ENCODE data around the gene KLHL26. TPM values are rescaled to one million over a fixed set of nuclear protein-coding genes. Genes with fewer than 3 reads are reported as not detected.

Gene KLHL26
- total RNA-seq, 1 experiment from 2014 or later: 3.6 TPM

- DNase-seq (ENCODE audit: low read depth): no peak
Observed at GRCh38 chr19:18612772-18613588, 23.8 kb upstream of the KLHL26 start, which contains the start of gene TMEM59L. Gene TMEM59L (plus strand): TSS chr19:18612870. CDS start chr19:18612959, 89 bp downstream.

GRCh38 chr19:18613589-18614234 is 23.1 kb upstream of the KLHL26 start:
- DNase-seq (ENCODE audit: low read depth): no peak

- DNase-seq (ENCODE audit: low read depth): no peak
Observed at GRCh38 chr19:18616023-18616422, 20.8 kb upstream of the KLHL26 start.

- no peak for DNase-seq (ENCODE audit: low read depth)
Observed at GRCh38 chr19:18617562-18617961, 19.3 kb upstream of the KLHL26 start.

GRCh38 chr19:18618236-18618635 is 18.6 kb upstream of the KLHL26 start:
- no peak for DNase-seq (ENCODE audit: low read depth)

- DNase-seq (ENCODE audit: low read depth): no peak
Observed at GRCh38 chr19:18620311-18620710, 16.5 kb upstream of the KLHL26 start.

GRCh38 chr19:18620902-18621301 is 15.9 kb upstream of the KLHL26 start:
- DNase-seq (ENCODE audit: low read depth): no peak

- DNase-seq (ENCODE audit: low read depth): no peak
Observed at GRCh38 chr19:18626906-18627305, 9.9 kb upstream of the KLHL26 start.

- DNase-seq (ENCODE audit: low read depth): no peak
Observed at GRCh38 chr19:18629166-18630088, 7.4 kb upstream of the KLHL26 start.

- no peak for DNase-seq (ENCODE audit: low read depth)
Observed at GRCh38 chr19:18633321-18633720, 3.5 kb upstream of the KLHL26 start.

- DNase-seq (ENCODE audit: low read depth): no peak
Observed at GRCh38 chr19:18634612-18635297, 2.1 kb upstream of the KLHL26 start.

GRCh38 chr19:18635831-18636182 is 1.0 kb upstream of the KLHL26 start:
- DNase-seq (ENCODE audit: low read depth): no peak

- peak; percentile 93 for DNase-seq (ENCODE audit: low read depth)
Observed at GRCh38 chr19:18636183-18636968, 452 bp upstream of the KLHL26 start.

GRCh38 chr19:18637673-18638630 is 1.1 kb downstream of the KLHL26 start:
- no peak for DNase-seq (ENCODE audit: low read depth)

GRCh38 chr19:18639706-18640243 is 2.9 kb downstream of the KLHL26 start:
- DNase-seq (ENCODE audit: low read depth): no peak

GRCh38 chr19:18644196-18645034 is 7.6 kb downstream of the KLHL26 start:
- DNase-seq (ENCODE audit: low read depth): no peak

- DNase-seq (ENCODE audit: low read depth): no peak
Observed at GRCh38 chr19:18645035-18645511, 8.2 kb downstream of the KLHL26 start.
